Measurements from ENCODE around the gene BLTP3B. TPM values are rescaled to one million over a fixed set of nuclear protein-coding genes. Genes with fewer than 3 reads are reported as not detected.

The BLTP3B gene
- total and polyA plus RNA-seq, 2 donors (not counting 1 experiment from before 2014, with no cell fraction given), result 9.1 to 27.4 TPM

DNA sequence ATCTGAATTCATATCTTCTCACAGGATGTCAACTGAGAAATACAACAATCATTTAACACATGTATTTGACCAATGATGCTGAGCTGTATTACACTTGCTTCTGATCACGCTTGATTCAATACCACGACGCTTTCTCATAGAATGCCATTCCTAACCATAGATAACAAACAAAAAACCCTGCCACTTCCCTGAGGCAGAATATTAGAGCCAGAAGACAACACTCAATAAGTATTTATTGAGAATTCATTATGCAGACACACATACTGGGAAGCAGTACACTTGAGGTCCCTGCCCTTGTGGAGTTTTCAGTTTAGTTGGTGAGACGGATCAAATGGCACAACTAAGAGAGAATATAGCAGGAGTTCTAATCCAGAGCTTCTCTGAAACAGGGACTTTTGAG is 32.4 kb downstream of the BLTP3B start:
- Histone ChIP-seq H3K36me3 (replicated peaks in 1 of 2; ENCODE audit: control extremely low read depth in 1 of 2, control insufficient read depth in 1 of 2, extremely low read depth in 1 of 2, insufficient read depth in 2 of 2, low read length in 1 of 2) (peaks cover 0 to 14% of the 10 kb centered on the region in 2 experiments), H3K4me3 (ENCODE audit: control extremely low read depth in 1 of 5, extremely low read depth in 1 of 5, insufficient read depth in 1 of 5, low read depth in 2 of 5, low read length in 4 of 5) (no peak overlapping the region), H3K79me2 (ENCODE audit: control insufficient read depth, insufficient read depth, low read length) (peaks cover 58% of the 10 kb centered on the region), H3K4me2 (replicated peaks; ENCODE audit: low read depth, low read length, poor library complexity, severe bottlenecking) (no peak overlapping the region), H2AFZ (ENCODE audit: insufficient read depth, low read depth, low read length, poor library complexity, severe bottlenecking) (no peak overlapping the region), H4K20me1 (ENCODE audit: control insufficient read depth, insufficient read depth, low read length, poor library complexity, severe bottlenecking) (peaks cover 34% of the 10 kb centered on the region), H3K9me3 (ENCODE audit: control extremely low read depth in 1 of 3, control insufficient read depth in 2 of 3, insufficient read depth in 1 of 3, low read length in 2 of 3) (no peaks in the 10 kb centered on the region), H3K27ac (ENCODE audit: low read length in 2 of 2) (no peak overlapping the region), H3K4me1 (ENCODE audit: control insufficient read depth in 2 of 2, insufficient read depth in 2 of 2, low read length in 2 of 2) (no peaks in the 10 kb centered on the region), H3K27me3 (replicated peaks in 1 of 4; ENCODE audit: control extremely low read depth in 1 of 4, control insufficient read depth in 3 of 4, insufficient read depth in 4 of 4, low read length in 3 of 4) (no peaks in the 10 kb centered on the region), H3K9ac (ENCODE audit: low read length) (no peak overlapping the region)
- CTCF ChIA-PET, result interaction anchor here (0.6 kb wide), 1 partner anchor 29 kb away, joined by 3 read pairs; no protein-coding TSS in a partner anchor
- Mint-ChIP-seq H3K4me3 (no peak overlapping the region), H3K27me3 (no peaks in the 10 kb centered on the region), H3K4me1 (peaks cover 25% of the 10 kb centered on the region), H3K9me3 (ENCODE audit: insufficient read depth) (peaks cover 3% of the 10 kb centered on the region), H3K27ac (no peak overlapping the region)
- ATAC-seq (ENCODE audit: low read depth) (no peak), DNase-seq (no peak)
- POLR2A ChIA-PET, result no interaction called here
- WGBS (ENCODE audit: insufficient coverage), result 85% methylated on average over 2 of the region's 4 CpGs
- intact Hi-C loops (cut with micrococcal nuclease), result no loop called here
- TF ChIP-seq, protein P1, sequence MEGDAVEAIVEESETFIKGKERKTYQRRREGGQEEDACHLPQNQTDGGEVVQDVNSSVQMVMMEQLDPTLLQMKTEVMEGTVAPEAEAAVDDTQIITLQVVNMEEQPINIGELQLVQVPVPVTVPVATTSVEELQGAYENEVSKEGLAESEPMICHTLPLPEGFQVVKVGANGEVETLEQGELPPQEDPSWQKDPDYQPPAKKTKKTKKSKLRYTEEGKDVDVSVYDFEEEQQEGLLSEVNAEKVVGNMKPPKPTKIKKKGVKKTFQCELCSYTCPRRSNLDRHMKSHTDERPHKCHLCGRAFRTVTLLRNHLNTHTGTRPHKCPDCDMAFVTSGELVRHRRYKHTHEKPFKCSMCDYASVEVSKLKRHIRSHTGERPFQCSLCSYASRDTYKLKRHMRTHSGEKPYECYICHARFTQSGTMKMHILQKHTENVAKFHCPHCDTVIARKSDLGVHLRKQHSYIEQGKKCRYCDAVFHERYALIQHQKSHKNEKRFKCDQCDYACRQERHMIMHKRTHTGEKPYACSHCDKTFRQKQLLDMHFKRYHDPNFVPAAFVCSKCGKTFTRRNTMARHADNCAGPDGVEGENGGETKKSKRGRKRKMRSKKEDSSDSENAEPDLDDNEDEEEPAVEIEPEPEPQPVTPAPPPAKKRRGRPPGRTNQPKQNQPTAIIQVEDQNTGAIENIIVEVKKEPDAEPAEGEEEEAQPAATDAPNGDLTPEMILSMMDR (IDR thresholded peaks at IDR 0.05), result no peak
- no peak for TF ChIP-seq EZH2 (IDR thresholded peaks at IDR 0.05; ENCODE audit: borderline replicate concordance, insufficient read depth, low read depth, low read length, poor library complexity, severe bottlenecking)

DNA sequence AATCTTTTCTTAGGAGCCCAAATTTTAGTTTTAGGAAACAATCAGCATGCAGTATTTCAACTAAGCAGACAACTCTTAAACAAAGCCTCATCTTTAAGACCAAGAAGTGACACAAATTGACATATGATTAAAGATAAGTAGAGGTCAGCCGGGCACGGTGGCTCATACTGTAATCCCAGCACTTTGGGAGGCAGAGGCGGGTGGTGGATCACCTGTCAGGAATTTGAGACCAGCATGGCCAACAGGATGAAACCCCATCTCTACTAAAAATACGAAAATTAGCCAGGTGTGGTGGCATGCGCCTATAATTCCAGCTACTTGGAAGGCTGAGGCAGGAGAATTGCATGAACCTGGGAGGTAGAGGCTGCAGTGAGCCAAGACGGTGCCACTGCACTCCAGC is 35.8 kb downstream of the BLTP3B start:
- Histone ChIP-seq H3K4me1 (ENCODE audit: control insufficient read depth in 2 of 2, insufficient read depth in 2 of 2, low read length in 2 of 2) (no peaks in the 10 kb centered on the region), H2AFZ (ENCODE audit: insufficient read depth, low read depth, low read length, poor library complexity, severe bottlenecking) (no peak overlapping the region), H3K27ac (ENCODE audit: low read length in 2 of 2) (no peak overlapping the region), H3K9ac (ENCODE audit: low read length) (no peak overlapping the region), H4K20me1 (ENCODE audit: control insufficient read depth, insufficient read depth, low read length, poor library complexity, severe bottlenecking) (peaks cover 19% of the 10 kb centered on the region), H3K27me3 (replicated peaks in 1 of 4; ENCODE audit: control extremely low read depth in 1 of 4, control insufficient read depth in 3 of 4, insufficient read depth in 4 of 4, low read length in 3 of 4) (no peaks in the 10 kb centered on the region), H3K4me2 (replicated peaks; ENCODE audit: low read depth, low read length, poor library complexity, severe bottlenecking) (no peak overlapping the region), H3K79me2 (ENCODE audit: control insufficient read depth, insufficient read depth, low read length) (peaks cover 23% of the 10 kb centered on the region), H3K4me3 (ENCODE audit: control extremely low read depth in 1 of 5, extremely low read depth in 1 of 5, insufficient read depth in 1 of 5, low read depth in 2 of 5, low read length in 4 of 5) (no peak overlapping the region), H3K36me3 (replicated peaks in 1 of 2; ENCODE audit: control extremely low read depth in 1 of 2, control insufficient read depth in 1 of 2, extremely low read depth in 1 of 2, insufficient read depth in 2 of 2, low read length in 1 of 2) (peaks cover 0 to 20% of the 10 kb centered on the region in 2 experiments), H3K9me3 (ENCODE audit: control extremely low read depth in 1 of 3, control insufficient read depth in 2 of 3, insufficient read depth in 1 of 3, low read length in 2 of 3) (no peaks in the 10 kb centered on the region)
- intact Hi-C loops (cut with micrococcal nuclease), result no loop called here
- Mint-ChIP-seq H3K27ac (no peak overlapping the region), H3K4me3 (no peak overlapping the region), H3K27me3 (no peaks in the 10 kb centered on the region), H3K4me1 (peaks cover 9% of the 10 kb centered on the region), H3K9me3 (ENCODE audit: insufficient read depth) (peaks cover 3% of the 10 kb centered on the region)
- no peak for TF ChIP-seq EZH2 (IDR thresholded peaks at IDR 0.05; ENCODE audit: borderline replicate concordance, insufficient read depth, low read depth, low read length, poor library complexity, severe bottlenecking)
- TF ChIP-seq, protein P1 (IDR thresholded peaks at IDR 0.05), result no peak
- ChIA-PET POLR2A (no interaction called here), CTCF (no interaction called here)
- ATAC-seq (ENCODE audit: low read depth) (no peak), DNase-seq (no peak)
- 96% methylated on average over 3 of the region's 6 CpGs for WGBS (ENCODE audit: insufficient coverage)
